Stimulated activated CD8-positive, alpha-beta memory T cell treated with anti-CD3 and anti-CD28 coated beads, Interleukin-12 subunit alpha, Interleukin-12 subunit beta, amount 100 ng/mL, for 4 hours (primary cell): ENCODE measurements around the gene NPW.
"Not testable (repeated sequence)": the region's sequence is repeated elsewhere in the genome, so short reads cannot be mapped to it uniquely, and the experiment has no call there.

Source experiments
- DNase-seq: peaks from one replicate; pipeline ENCODE4 v3.0.0-alpha.2; 2020; ENCODE audit warnings: low read depth

NPW gene

DNA sequence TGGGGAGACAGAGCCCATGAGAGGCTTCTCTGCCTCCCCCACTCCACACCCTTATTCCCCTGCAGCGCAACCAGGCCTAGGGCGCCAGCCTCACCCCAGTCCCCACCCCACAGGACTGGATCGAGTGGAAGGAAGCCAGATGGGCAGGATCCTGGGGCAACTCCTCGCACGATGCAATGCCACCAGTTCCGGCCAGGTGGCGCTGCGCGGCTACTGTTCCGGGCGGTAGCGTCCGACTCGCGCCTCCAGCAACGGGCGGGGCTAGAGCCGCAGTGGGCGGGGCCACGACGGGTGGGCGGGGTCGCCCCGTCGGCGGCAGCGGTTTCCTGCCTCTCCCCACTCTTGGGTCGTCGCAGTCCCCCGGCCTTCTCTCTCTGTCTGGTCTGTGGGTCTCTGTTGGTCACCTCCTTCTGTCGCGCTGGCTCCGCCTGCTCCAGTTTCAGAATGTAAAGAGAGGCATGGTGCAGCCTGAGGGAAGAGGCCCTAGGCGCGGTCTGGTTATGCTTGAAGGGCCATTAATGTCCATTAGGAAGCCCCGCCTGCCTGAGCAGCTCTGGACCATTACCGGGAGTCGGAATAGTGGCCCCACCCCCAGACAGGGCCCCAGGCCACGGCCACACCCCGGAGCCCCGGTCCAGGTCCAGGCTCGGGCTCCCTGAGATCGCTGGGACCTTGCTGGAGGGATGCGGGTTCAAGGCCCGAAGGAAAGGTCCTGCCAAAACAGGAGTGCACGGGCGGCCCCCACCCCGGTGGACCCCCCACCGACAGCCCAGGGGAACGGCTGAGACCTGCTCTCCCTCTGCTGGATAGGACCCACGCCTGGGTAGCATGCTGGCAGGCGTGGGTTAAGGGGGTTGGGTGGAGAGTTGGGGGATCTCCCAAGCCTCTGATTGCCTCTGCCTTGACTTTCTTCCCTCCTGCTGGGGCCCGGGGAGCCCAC, 3.8 kb downstream of the NPW start:
- peak; percentile 94 for DNase-seq

DNA sequence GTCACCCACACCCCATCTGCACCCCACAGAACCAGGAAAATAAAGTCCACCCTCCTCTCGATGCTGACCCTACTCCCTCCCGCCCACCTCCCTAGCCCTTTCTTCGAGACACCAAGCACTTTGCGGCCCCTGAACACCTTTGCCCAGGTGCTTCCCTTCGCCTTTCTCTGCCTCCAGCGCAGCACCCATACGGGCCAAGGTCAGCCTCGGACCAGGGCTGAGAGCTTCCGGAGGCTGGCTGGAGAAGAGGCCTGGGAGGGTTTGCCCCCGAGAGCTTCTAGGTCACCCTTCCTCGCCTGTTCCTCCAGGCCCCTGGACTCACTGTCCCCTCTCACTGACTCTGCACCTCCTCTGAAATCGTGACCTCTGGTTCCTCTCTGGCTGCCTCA, 4.4 kb downstream of the NPW start:
- no peak for DNase-seq

DNA sequence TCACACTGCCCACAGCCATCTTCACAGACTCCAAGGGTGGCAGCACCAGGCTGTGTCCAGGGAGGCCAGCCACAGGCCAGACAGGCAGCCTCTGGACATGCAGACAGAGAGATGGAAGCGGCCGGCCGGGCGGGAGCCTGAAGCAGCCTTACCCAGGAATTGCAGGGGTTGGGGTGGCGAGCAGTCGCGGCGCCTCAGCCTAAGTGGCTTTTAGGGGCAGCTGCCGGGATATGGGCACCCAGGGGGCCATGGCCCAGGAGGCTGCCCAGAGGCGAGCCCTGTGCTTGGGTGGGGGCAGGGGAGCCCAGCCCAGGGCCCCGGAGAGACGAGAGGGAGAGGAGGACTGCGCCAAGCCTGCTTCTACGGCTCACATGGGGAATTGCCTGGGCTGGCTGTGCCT, 5.7 kb downstream of the NPW start:
- DNase-seq: no peak

DNA sequence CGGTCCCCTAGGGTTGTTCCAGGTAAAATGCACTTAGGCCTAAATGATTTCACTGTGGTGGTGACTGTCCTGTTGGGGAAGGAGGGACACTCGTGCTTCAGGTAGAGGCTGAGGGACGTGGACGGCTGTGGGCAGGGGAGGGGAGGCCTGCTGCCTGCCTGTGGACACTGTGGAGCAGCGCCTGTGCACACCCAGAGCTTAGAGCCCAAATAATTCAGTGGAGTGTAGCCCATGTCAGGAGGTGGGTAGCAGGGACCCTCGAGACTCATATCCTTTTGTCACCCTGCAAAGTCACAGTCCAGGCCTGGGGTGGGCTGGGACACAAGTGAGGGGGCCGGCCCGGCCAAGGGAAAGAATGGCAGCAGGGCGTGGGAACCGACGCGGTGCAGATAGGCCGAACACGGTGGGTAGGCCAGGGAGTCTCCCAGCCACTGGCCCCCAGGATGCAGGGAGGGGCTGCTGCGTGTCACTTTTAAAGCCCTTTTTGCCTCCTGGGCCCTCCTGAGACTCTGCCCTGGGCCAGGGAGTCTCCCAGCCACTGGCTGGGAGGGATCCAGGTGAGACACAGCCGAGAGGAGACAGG, 6.4 kb downstream of the NPW start:
- no peak for DNase-seq

DNA sequence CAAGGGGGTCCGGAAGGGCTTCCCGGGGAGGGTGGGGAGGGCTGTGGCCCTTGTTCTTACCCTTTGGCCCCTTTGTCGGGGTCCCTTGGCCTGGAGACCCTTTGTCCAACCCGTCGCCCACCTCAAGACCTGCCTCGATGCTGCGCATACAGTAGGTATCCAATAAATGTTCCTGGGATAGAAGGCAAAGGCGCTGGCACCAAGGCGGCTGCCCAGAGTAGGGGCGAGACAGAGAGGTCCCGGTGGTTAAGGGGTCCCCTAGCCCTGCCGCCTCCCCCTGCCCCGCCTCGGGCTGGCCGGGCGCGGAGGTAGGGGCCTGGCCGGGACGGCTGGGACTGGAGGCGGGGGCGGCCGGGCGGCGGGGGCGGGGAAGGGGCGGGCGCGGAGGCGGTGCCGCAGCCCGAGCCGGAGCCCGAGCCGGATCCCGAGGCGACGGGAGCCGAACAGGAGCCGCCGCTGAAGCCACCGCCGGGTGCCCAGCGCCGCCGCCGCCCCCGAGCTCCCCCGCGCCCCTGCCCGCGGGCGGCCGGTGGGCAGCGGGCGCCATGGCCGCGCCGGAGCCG, 7.0 kb downstream of the NPW start, which contains the start of gene NHERF2:
Gene NHERF2 (plus strand): TSS at position 442 of the 563 bp plus-strand sequence. CDS start 104 bp downstream, at position 546.
- DNase-seq: no peak

DNA sequence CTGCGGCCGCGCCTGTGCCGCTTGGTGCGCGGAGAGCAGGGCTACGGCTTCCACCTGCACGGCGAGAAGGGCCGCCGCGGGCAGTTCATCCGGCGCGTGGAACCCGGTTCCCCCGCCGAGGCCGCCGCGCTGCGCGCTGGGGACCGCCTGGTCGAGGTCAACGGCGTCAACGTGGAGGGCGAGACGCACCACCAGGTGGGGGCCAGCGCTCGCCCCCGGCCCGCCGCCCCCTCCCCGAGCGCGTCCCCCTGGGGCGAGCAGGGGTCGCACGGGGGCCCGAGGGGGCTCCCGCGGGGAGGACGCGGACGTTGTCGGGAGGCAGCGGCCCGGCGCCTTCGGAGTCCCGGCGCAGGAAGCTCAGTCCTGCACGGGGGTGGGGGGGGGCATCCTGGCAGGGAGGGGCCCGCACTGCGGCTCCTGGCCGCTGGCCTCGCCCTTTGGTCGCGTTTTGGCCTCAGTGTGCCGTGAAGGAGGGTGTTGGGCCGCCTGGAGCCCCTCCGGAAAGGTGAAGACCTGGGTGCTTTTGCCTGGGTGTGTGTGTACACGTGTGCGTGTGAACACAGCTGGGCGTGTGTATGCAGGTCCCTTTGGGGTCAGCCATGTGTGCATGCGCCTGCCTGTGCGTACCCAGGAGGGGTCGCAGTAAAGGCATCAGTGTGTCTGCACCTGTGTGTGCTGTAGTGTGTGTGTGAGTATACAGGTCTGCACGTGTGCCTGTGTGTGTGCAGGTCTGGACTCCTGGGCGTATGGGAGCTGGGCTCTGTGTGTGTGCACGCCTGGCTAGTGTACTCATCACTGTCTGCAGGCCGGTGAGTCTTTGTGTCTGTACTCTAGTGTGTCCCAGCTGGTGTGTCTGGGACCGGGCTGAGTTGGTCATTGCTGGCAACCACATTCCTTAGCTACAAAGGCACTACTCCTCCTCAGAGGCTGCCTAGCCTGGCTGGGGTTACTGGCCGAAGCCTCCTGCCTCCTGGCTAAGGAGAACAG, 7.7 kb downstream of the NPW start:
- no peak for DNase-seq

DNA sequence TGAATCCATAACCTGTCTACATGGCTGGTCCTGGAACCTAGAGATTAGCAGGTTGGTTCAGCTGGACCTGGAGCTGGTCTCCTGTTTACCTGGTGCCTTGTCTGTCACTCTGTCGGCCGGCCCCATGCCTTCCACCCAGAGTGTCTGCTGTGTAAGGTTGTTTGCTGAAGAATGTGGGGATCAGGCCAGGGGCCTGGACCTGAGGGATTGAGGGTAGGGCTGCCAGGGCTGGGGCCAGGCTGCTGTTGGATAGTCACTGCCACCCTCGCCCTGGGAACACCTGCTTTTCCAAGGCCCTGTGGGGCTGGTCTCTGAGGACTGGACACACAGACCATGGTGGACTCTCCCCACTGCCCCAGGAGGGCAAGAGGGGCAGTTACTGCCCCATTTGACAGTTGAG, 8.6 kb downstream of the NPW start:
- DNase-seq: no peak

DNA sequence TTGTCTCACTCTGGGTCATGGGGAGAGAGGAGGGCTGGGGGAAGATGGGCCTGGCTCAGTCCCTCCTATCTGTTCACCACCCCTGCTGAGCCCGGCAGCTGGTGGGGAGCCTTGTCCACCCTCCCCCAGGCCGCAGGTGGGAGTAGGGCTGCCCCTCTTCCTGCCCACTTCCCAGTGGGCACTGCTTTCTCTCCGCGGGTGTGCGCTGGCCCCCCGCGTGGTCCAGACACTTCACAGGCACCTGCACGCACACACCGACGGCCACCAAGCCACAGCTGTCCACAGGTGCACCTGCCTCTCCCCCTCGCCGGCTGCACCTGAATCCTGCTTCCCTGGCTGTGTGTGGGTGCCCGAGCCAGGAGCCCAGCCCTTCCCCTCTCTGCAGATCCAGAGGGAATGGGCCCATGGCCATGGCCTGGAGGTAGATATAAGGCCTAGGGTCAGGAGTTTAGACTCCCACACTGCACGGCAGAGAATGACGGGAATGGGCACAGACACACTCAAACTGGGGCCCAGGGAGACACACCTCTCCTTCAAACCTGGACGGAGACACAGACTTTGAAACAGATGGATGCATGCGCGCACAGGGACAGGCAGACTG, 9.1 kb downstream of the NPW start:
- no peak for DNase-seq

DNA sequence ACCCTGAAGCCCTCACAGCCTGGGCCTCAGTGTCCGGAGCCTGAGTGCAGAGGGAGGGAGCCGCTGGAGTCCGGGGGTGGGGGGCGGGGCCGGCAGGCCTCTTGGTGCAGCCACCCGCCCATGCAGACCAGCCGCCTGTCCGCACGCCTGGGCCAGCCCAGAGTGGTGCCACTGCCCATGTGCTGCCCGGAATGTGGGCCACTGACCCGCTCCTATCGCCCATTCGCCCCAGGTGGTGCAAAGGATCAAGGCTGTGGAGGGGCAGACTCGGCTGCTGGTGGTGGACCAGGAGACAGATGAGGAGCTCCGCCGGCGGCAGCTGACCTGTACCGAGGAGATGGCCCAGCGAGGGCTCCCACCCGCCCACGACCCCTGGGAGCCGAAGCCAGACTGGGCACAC, 9.8 kb downstream of the NPW start:
- no peak for DNase-seq

DNA sequence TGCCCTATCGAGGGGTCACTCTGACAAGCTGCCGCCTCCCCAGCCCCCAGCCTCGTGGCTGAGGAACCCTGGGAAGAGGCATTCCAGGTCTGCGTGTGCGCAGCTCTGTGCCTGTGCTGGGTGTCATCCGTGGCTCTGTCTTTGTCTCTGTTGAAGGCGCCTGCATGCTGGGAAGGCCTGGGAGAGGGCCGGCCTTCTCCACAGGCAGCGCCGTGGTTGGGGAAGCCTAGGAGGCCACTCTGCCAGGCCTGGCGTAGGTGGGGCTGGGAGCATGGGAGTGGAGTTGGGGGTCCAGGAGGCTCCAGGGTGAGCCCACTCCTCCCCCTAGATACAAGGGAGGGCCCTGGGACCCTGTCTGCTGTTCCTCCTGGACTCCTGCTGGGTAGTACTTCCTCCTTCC, 10.5 kb downstream of the NPW start:
- DNase-seq: no peak

DNA sequence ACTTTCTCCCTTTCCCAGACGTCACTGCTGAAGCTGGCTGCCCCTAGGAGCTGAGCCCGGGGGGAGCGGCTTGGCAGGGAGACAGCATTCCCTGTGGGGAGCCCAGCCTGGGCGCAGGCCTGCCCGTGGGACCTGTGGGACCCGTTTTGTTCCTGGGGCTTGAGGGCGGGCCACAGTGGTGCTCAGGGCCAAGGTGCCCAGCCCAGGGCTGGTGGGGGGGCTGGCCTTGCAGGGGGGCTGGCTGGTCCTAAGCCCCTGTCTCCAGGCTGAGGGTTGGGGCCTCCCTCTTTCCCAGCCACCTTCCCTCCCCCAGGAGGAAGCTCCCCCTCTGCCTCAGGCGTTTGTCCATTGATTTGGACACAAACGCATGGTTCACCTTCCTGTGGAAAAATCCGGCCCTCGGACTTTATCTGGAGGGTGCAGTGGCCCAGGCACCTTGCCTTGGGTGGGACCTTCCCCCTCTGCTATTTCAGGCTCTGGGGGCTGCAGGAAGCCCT, 11.5 kb downstream of the NPW start:
- DNase-seq: no peak

DNA sequence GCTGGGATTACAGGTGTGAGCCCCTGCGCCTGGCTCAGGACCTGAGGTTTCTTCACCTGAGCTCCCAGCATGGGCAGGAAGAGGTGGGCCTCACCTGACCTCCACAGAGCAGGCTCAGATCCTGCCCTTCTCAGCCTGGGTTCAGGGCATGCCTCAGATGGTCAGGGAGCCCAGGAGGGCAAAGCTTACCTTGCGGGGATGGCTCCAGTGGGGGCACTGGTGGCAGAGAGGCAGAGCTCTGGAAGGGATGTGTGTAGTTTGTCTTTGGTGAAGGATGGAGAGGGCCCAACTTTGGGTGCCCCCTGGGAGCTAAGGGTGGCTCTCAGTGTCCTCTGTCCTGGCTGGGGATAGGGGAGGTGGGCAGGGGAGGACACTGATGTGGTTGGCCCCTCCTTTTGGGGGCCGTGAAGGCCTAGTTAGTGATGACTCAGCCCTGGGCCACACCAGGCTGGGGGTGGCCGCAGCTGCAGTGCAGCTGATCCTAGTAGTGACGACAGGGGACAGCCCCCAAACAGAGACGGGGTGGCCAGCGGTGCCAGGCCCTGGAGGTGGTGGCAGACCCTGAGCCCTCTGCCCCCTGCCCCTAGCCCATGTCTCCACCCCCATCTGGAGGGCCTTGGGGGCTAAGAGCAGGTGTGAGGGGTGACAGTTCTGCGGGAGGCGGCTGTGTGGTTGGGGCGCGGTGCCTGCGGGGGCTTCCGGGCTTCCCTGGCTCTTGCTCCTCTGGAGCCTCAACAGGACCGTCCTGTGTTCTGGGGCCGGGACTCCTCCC, 12.9 kb downstream of the NPW start:
- no peak for DNase-seq

DNA sequence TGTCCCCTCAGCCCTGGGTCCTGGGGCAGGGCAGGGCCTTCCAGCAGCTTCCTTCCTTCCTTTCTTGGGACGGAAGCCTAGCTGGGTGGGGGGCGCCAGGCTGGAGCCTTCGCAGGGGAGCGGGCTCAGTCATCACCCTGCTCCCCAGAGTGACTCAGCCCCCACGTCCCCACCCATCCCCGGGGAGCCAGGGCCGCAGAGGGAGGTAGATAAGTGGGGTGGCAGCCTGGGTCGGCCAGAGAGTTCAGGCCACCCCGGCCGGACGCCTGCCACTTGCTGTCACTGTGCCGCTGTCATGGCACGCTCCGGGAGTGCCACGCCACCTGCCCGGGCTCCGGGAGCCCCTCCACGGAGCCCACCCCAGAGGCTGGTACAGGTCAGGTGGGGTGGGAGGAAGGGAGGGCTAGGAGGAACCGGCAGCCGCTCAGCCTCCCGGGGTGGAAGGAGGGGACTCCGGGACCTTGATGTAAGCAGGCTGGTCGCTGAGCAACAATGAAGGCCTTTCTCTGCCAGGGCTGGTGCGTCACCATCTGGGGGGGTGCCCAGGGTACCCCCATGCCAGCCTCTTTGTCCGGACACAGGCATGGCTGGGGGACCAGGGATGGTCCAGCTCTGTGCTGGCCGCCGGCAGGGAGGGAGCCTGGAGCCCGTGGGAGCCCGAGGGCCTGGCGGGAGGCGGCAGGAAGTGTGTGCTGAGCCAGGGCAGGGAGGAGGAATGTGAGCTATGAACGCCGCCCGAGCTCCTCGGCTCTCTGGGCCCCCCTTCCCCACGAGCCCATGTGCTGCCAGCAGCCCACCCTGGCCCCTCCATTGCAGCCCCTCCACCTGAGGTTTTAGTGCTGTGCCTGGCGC, 13.7 kb downstream of the NPW start:
- no peak for DNase-seq

DNA sequence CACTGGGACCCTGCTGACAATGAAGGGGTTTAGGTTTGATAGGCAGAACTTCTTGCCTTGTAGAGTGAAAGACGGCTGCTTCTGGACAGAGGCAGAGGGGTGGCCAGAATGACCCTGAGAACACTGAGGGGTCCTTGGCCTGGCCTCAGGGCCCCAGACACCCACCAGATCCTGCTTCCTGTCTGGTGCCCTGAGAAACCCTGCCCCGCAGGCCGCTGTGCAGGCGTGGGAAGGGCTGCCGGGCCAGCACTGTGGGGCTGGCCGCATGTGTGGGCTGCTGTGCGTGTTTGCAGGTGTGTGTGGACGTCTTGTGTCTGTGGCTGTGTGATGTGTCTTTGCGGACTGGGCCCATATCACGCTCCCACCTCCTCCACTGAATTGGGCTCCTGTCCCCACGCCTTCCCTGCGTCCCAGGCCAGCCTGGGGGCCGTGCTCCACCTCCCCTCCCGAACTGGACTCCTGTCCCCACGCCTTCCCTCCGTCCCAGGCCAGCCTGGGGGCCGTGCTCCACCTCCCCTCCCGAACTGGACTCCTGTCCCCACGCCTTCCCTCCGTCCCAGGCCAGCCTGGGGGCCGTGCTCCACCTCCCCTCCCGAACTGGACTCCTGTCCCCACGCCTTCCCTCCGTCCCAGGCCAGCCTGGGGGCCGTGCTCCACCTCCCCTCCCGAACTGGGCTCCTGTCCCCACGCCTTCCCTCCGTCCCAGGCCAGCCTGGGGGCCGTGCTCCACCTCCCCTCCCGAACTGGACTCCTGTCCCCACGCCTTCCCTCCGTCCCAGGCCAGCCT, 14.5 kb downstream of the NPW start:
- DNase-seq: not testable (repeated sequence)

DNA sequence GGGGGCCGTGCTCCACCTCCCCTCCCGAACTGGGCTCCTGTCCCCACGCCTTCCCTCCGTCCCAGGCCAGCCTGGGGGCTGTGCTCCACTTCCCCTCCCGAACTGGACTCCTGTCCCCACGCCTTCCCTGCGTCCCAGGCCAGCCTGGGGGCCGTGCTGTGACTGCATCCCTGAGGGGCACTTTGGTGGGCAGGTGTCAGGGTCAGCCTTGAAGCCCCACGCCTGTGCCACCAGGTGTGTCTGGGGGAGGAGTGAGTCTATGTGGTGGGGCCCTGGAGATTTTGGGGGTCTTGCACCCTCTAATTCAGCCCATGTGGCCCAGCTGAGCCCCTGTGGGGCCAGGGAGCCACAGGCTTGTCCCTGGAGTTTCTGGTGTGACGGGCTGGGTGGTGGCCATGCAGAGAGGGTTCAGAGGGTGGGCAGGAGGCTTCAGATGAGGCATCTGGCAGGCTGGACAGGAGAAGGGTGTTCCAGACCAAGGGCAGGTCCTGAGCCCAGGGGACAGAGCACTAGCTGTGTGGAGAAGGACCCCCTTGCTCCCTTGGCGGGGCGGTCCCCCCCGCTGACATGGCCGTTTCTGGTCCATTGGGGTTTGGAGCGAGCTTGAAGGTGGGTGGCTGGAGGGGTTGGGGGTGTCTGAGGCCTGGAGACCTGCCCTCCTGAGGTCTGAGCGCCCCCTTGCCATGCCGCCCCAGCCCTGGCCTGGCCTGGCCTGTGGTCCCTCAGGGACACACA, 15.3 kb downstream of the NPW start:
- no peak for DNase-seq

DNA sequence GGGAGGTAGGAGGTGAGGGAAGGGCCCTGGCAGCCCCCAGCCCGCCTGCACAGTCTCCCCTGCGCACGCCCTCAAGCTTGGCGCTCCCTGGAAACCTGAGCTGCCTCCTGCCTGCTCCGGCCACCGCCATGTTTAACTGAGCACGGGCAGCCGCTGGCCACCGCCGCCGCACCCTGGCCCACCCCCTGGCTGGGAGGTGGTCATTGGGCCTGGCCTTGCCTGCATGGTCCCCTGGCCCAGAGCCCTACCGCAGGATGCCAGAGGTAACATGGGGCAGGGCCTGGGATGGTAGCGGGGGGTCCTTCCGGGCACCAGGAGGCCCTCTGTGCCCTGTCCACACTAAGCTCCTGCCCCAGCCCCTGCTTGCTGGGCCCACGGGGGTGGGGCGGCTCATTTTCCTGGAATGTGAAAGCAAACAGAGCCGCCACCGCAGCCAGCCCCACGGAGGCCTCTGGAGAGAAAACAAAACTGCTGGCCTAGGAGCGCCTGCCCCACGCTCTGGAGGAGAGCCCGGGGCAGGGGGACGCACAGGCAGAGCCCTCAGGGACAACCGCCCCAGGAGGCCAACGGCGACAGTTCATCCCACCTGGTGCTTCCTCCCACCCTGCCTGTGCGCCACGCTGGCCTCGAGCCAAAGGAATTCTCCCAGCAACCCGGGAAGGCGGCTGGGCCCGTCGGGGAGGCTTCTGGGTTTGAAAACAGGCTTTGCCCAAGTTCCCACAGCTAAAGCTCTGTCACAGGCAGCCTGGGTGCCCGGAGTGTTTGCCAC, 16.0 kb downstream of the NPW start:
- no peak for DNase-seq

DNA sequence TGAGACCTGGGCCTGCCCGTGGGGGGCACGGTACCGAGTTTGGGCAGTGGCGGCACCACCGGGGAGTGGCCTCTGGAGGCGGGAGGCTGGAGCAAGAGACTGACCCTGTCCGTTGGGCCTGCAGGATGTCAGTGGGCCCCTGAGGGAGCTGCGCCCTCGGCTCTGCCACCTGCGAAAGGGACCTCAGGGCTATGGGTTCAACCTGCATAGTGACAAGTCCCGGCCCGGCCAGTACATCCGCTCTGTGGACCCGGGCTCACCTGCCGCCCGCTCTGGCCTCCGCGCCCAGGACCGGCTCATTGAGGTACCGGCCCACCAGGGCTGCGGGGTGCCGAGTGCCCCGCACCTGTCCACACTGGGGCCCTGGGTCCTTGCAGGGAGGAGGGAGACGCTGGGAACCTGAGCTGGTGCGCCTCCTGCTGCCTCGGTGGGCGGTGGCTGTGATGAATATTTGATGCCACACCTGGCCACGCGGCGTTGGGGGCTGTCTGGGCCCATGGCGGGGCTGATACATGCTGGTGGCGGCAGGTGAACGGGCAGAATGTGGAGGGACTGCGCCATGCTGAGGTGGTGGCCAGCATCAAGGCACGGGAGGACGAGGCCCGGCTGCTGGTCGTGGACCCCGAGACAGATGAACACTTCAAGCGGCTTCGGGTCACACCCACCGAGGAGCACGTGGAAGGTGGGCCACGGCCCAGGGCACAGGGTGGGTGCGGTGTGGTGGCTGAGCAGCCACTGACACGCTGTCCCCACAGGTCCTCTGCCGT, 16.8 kb downstream of the NPW start:
- DNase-seq: no peak
